ELR (cell line): ENCODE measurements around the gene CDIP1.
A peak's percentile ranks its signal among the peaks of the same experiment; 100 is the strongest.

ENCODE experiments used
- DNase-seq: peaks from one replicate; pipeline ENCODE4 v3.0.0-alpha.2; 2015; ENCODE audit warnings: low read depth

The CDIP1 gene

GRCh38 chr16:4488499-4488967 lies 50.0 kb downstream of the CDIP1 start:
- peak; percentile 27 for DNase-seq

DNA sequence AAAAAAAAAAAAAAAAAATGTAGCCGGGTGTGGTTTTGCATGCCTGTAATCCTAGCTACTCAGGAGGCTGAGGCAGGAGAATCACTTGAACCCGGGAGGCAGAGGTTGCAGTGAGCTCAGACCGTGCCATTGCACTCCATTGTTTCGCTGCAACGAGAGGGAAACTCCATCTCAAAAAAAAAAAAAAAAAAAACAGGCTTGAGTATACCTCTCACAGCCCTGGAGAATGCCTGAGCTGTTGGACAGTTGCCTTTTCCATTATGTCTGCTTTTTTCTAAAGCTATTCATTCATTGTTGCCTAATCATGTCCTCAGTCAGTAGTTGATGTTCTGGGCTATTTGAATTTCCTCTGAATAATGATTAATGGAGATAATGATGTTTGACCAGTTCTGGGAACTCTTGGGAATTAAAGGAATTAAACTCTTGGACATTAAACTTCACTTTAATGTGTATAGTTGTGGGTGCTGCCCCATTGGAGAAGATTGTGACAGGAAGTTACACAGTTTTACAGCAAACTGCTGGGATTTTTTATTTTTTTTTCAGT lies 50.5 kb downstream of the CDIP1 start:
- DNase-seq, result peak; percentile 40

- DNase-seq, result no peak
Measured at GRCh38 chr16:4486126-4486893, 52.3 kb downstream of the CDIP1 start.

DNA sequence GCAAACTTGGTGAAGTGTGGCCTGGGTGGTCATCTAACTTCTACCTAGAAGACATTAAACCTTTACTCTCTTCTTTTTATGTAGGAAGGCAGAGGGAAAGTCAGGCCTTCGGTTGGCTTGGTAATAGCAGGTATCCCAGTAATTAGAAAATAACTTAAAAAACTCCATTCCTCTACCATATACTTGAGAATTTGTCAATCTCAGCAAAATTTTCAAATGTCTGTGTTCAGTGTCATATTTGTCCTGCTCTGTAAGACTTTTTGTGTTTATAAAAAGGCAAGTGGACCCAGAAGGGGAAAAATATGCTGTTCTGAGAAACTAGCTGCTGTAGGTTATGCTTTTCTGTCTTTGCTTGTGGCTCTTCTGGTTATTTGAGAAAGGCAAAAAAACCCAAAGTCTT lies 56.6 kb downstream of the CDIP1 start:
- no peak for DNase-seq

- no peak for DNase-seq
Measured at GRCh38 chr16:4481526-4481925, 57.0 kb downstream of the CDIP1 start.

GRCh38 chr16:4477966-4478365 lies 60.6 kb downstream of the CDIP1 start:
- peak; percentile 67 for DNase-seq

GRCh38 chr16:4475880-4476788 lies 62.4 kb downstream of the CDIP1 start, which contains the start of gene HMOX2:
HMOX2 (plus strand) TSS chr16:4476398; CDS start chr16:4505525, 29,127 bp downstream.
- peak; percentile 90 for DNase-seq

DNA sequence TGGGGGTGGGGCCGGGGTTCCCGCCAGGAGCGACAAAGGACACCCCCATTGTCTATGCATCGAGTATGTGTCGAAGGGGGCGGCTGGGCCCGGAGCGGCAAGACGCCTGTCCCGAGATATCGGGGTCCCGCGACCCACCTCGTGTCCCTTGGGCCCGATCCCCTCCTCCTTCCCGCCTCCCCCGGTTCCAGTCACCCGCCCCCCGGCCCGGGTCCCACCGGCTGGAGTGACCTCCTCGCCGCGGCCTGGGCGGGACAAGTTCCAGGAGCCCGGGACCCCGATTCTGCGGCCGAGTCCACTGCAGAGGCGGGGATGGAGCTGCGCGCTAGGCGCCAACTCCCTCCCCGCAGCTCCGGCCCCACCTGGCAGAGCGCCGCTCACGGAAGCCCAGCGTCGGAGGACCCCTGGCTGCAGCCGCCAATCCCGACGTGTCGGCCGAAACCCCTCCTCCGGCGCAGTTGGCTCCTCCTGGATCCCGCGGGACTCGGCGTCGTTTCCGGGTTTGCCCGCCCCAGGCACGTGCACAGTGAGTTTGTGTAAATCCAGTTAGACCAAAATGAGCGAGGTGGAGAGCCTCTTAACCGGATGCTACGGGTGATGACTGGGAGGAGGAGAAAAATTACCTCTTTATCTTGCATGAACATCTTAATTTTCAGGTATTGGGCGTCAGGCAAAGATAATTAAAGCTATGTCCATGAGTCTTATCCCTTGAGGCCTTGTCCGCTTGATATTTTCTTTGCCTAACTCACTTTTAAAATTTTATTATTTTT lies 64.2 kb downstream of the CDIP1 start, which contains the start of gene NMRAL1:
Gene NMRAL1 (minus strand): TSS at position 434 of the 770 bp plus-strand sequence. CDS start 493 bp downstream, outside the sequence.
- DNase-seq, result peak; percentile 89

- DNase-seq, result no peak
Measured at GRCh38 chr16:4472880-4473279, 65.7 kb downstream of the CDIP1 start.

GRCh38 chr16:4471869-4472268 lies 66.7 kb downstream of the CDIP1 start:
- no peak for DNase-seq

DNA sequence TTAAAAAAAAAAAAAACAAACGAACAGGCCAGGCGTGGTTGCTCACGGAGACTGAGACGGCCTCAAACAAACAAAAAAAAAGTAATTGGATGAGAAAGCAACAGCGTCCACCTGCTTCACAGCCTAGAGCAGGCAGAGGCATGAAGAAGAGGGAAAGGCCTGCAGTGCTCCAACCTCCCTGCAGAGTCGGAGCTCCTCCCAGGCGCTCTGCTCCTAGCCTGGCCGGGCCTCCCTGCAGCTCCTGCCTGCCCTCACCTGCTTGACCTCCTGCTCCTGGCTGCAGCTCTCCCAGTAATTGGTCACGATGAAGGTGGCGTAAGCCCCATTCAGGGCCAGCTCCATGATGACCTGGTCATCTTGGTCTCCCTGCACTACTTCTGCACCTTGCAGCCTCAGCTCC lies 69.6 kb downstream of the CDIP1 start:
- no peak for DNase-seq

DNA sequence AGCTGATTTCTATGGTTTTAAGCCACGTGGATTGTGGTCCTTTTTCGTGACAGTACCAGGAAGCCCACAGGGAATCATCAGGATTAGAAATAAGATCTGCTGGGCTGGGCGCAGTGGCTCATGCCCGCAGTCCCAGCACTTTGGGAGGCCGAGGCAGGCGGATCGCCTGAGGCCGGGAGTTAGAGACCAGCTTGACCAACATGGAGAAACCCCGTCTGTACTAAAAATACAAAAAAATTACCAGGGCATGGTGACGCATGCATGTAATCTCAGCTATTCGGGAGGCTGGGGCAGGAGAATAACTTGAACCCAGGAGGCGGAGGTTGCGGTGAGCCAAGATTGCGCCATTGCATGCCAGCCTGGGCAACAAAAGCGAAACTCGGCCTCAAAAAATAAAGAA lies 70.7 kb downstream of the CDIP1 start:
- DNase-seq, result no peak

- no peak for DNase-seq
Measured at GRCh38 chr16:4465977-4466779, 72.4 kb downstream of the CDIP1 start.

DNA sequence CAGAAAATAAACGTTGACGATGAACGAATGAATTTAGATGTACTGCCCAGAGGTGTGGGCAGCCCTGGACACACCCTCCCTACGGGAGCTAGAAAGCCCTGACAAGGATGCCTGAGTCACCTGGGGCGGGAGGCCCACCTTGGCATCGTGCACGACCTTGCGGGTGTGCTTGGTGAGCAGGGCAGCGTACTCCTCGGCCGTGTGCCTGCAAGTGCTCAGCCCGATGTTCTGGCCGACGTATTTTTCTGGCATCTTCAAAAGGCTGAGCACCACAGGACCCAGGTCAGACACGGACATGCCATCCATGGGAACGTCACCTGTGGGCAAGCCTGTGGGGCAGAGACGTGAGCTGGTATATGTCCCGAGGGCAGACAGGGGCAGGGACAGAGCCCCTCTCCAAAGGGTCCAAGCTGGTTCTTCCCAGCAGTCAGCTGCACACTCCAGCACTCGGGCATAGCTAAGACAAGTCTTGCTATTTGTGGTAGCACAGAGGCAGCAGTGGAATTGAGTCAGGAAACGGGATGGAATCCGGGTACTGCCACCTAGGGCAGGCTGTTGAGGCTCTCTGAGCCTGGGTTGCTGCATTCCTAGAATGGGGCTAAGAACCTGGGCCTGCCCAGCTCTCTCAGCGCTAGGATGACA lies 74.9 kb downstream of the CDIP1 start:
- no peak for DNase-seq

DNA sequence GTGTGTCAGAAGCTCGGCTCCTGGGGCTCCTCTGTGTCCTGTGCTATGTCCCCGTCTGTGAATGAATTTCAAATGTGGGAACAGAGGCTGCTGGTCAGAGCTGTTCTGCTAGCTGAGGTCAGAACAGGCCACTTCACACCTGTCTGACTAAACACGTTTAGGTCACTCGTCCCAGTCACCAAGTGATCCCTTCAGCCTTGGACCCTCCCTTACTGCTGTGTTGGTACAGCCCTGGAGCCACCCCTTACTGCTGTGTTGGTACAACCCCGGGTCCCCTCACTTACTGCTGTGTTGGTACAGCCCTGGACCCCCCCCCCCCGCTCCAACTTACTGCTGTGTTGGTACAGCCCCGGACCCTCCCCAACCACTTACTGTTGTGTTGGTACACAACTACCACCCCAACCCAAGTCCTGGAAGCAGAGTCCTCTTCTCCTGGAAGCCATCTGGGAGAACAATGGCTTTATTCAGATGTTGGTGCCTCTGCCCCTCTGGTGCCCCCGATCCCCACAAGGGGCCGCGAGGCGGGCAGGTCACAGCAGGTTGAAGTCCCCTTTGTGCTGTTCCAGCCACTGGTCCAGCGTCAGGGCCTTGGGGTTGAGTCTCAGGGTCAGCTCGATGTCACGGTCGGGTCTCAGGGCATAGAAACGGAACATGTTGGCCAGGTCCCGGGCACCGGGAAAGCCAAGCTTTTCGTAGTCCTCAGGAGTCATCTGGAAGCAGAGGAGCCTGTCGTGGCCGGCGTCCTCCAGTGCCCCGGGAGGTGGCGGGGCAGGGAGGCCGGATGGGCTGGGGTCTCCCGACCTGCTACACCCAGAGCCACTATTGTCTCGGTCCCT lies 77.1 kb downstream of the CDIP1 start:
- DNase-seq, result peak; percentile 9

GRCh38 chr16:4460936-4461249 lies 77.7 kb downstream of the CDIP1 start:
- no peak for DNase-seq
